Loucy (cell line): Measurements from ENCODE around the gene ATRIP.

Experiments
- H2AFZ ChIP-seq: fragments of 200-600 bp; sonication (generic); 2 replicates; pipeline ENCODE4 v1.6.0; 2016; ENCODE audit warnings: antibody characterized with exemption, mild to moderate bottlenecking, low read length, moderate library complexity
- H3F3A ChIP-seq: fragments of 200-600 bp; 2 replicates; pipeline ENCODE4 v1.6.0; 2016; ENCODE audit warnings: antibody characterized with exemption, low read depth, mild to moderate bottlenecking
- H3K27me3 ChIP-seq: fragments of 200-600 bp; sonication (generic); 2 replicates; pipeline ENCODE4 v1.6.1; 2014; ENCODE audit warnings: low read length, mild to moderate bottlenecking; ENCODE audit not compliant: insufficient read depth, poor library complexity, severe bottlenecking
- H3K36me3 ChIP-seq: fragments of 200-600 bp; sonication (generic); 2 replicates; pipeline ENCODE4 v1.6.1; 2016; ENCODE audit warnings: low read length; ENCODE audit not compliant: insufficient read depth
- H3K4me1 ChIP-seq: fragments of 200-600 bp; sonication (generic); 2 replicates; pipeline ENCODE4 v1.5.1; 2014; ENCODE audit warnings: low read length, mild to moderate bottlenecking; ENCODE audit not compliant: insufficient read depth, poor library complexity, severe bottlenecking
- H3K4me2 ChIP-seq: fragments of 200-600 bp; sonication (generic); 2 replicates; pipeline ENCODE4 v1.6.0; 2014; ENCODE audit warnings: antibody characterized with exemption, low read length, low read depth, mild to moderate bottlenecking; ENCODE audit not compliant: poor library complexity, severe bottlenecking
- H3K4me3 ChIP-seq: fragments of 200-600 bp; sonication (generic); 2 replicates; pipeline ENCODE4 v1.5.1; 2014; ENCODE audit warnings: low read length, mild to moderate bottlenecking, mixed read lengths; ENCODE audit not compliant: poor library complexity, severe bottlenecking
- H3K79me2 ChIP-seq: fragments of 200-600 bp; sonication (generic); 2 replicates; pipeline ENCODE4 v1.6.1; 2014; ENCODE audit warnings: low read length; ENCODE audit not compliant: insufficient read depth
- H3K9ac ChIP-seq: fragments of 200-600 bp; sonication (generic); 2 replicates; pipeline ENCODE4 v1.6.0; 2014; ENCODE audit warnings: mild to moderate bottlenecking, low read depth, low read length, moderate library complexity; ENCODE audit not compliant: poor library complexity, severe bottlenecking
- H3K9me2 ChIP-seq: fragments of 200-600 bp; sonication (generic); replicated peaks from 2 replicates; pipeline ENCODE4 v1.6.1; 2016; ENCODE audit warnings: low read depth, low read length, mixed read lengths
- H3K9me3 ChIP-seq: fragments of 200-600 bp; sonication (generic); 2 replicates; pipeline ENCODE4 v1.6.1; 2014; ENCODE audit warnings: mild to moderate bottlenecking, antibody characterized with exemption, low read length, low read depth; ENCODE audit not compliant: insufficient read depth
- H4K20me1 ChIP-seq: fragments of 200-600 bp; sonication (generic); 2 replicates; pipeline ENCODE4 v1.6.0; 2014; ENCODE audit warnings: antibody characterized with exemption, low read length, mild to moderate bottlenecking; ENCODE audit not compliant: insufficient read depth, poor library complexity, severe bottlenecking
- CTCF ChIP-seq: fragments of 200-600 bp; sonication (generic); conservative IDR thresholded peaks from 2 replicates; pipeline ENCODE4 v1.5.1; 2014; ENCODE audit warnings: mild to moderate bottlenecking, antibody characterized with exemption, low read length
- EZH2phosphoT487 ChIP-seq: fragments of 200-600 bp; IDR thresholded peaks from 2 replicates; pipeline ENCODE4 v1.6.1; 2018; ENCODE audit warnings: antibody characterized with exemption, mild to moderate bottlenecking, moderate library complexity, borderline replicate concordance

ATRIP gene

GRCh38 chr3:48503401-48504050 is 57.0 kb downstream of the ATRIP start:
- no peaks in the 10 kb centered on the region for H3K9me2 ChIP-seq
- TF ChIP-seq CTCF (no peak), EZH2phosphoT487 (no peak)
- H3K4me1 ChIP-seq = peaks cover 3% of the 10 kb centered on the region
- no peaks in the 10 kb centered on the region for H3K79me2 ChIP-seq
- H3K36me3 ChIP-seq = no peaks in the 10 kb centered on the region
- no peaks in the 10 kb centered on the region for H4K20me1 ChIP-seq
- H3K4me3 ChIP-seq = peak overlapping the region; percentile 61
- no peaks in the 10 kb centered on the region for H3F3A ChIP-seq
- H3K9me3 ChIP-seq = no peaks in the 10 kb centered on the region
- peak overlapping the region; percentile 20; the same call in 1 of the 2 replicates for H2AFZ ChIP-seq
- H3K4me2 ChIP-seq = peak overlapping the region; percentile 43
- H3K27me3 ChIP-seq = no peaks in the 10 kb centered on the region
- H3K9ac ChIP-seq = peak overlapping the region; percentile 28

DNA sequence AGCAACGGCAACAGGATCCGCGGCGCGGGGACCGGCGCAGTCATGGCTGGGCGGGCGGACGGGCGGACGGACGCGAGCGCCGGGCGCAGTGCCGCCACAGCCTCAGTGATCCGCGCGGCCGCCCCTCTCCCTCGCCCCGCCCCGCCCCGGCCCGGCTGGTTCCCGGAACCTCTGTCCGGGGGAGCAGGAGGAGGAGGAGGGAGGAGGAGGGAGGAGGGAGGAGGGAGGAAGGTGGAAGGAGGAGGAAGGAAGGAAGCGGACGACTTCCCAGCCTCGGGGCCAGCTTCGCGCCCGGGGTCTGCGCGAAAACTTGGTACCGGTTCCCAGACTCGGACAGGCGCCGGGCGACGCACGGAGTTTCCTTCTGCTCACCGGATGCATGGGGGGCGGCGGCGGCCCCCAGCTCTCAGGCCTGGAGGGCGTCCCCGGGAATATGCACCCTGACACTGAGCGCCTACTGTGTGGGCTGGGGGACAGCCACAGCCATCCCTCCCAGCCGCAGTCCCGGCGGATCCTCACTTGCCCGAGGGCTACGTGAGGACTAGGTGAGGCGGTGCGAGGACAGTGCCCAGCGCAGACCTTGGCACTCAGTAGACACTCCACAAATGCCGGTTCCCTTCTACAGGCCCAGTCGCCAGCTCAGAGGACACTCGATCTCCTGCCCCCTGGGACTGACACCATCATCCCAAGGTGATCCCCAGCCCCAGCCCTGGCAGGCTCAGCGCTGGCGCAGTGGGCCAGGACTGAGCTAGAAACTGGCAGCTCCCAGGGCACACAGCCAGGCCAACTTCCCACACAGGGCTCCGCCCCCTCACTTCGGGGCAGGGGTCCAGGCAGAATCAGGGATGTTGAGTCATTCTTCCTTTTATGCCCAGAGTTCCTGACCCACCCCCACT is 57.8 kb downstream of the ATRIP start, which contains the start of gene SHISA5:
Gene SHISA5, minus strand, starts transcription at position 124 of the 896 bp plus-strand sequence. Its CDS starts 80 bp downstream, at position 44.
- Histone ChIP-seq H3K9me3 (no peaks in the 10 kb centered on the region), H3K9ac (peak within 1 kb of the TSS; percentile 28), H3K4me3 (peak within 1 kb of the TSS; percentile 61), H3F3A (no peaks in the 10 kb centered on the region), H3K79me2 (no peaks in the 10 kb centered on the region), H2AFZ (peak within 1 kb of the TSS; percentile 20; the same call in 1 of the 2 replicates), H4K20me1 (no peaks in the 10 kb centered on the region), H3K9me2 (no peaks in the 10 kb centered on the region), H3K4me2 (peak within 1 kb of the TSS; percentile 43), H3K4me1 (peaks cover 3% of the 10 kb centered on the region), H3K27me3 (no peaks in the 10 kb centered on the region), H3K36me3 (no peaks in the 10 kb centered on the region)
- TF ChIP-seq EZH2phosphoT487 = no peak

- no peaks in the 10 kb centered on the region for H3K79me2 ChIP-seq
- peaks cover 3% of the 10 kb centered on the region for H3K4me1 ChIP-seq
- H3K4me2 ChIP-seq = no peak overlapping the region
- no peak overlapping the region for H3K4me3 ChIP-seq
- no peaks in the 10 kb centered on the region for H3F3A ChIP-seq
- H4K20me1 ChIP-seq = no peaks in the 10 kb centered on the region
- no peak overlapping the region for H3K9ac ChIP-seq
- H3K36me3 ChIP-seq = no peaks in the 10 kb centered on the region
- TF ChIP-seq EZH2phosphoT487 (no peak), CTCF (no peak)
- no peaks in the 10 kb centered on the region for H3K9me2 ChIP-seq
- H3K9me3 ChIP-seq = no peaks in the 10 kb centered on the region
- H3K27me3 ChIP-seq = no peaks in the 10 kb centered on the region
- H2AFZ ChIP-seq = no peak overlapping the region
These were observed 58.6 kb downstream of the ATRIP start for GRCh38 chr3:48505146-48505545.
